MCF 10A (cell line): ENCODE data around the gene CARD9. TPM values are rescaled to one million over a fixed set of nuclear protein-coding genes. Genes with fewer than 3 reads are reported as not detected.

ENCODE experiments used
- BruUV-seq: library from RNA; stranded (reverse); fragments of 400-500 nt; replicated peaks from 2 replicates; lab custom pipeline; 2021; lab: Mats Ljungman, UMichigan
- CTCF ChIA-PET: fragments of 300-600 bp; sonication (Branson Sonifier 250); formaldehyde crosslinking; extraction: SDS; loops from one replicate; lab custom pipeline; 2021; ENCODE audit warnings: antibody characterized with exemption, inconsistent platforms; lab: Yijun Ruan, JAX
- POLR2A ChIA-PET: fragments of 300-600, 350-650 bp; sonication (Branson Sonifier 250); formaldehyde crosslinking; extraction: SDS; loops from one replicate; lab custom pipeline; 2020; ENCODE audit warnings: antibody characterized with exemption, inconsistent platforms; lab: Yijun Ruan, JAX
- DNase-seq: peaks from one replicate; pipeline ENCODE4 v3.0.0-alpha.2; 2018; ENCODE audit not compliant: unreplicated experiment
- H3K27ac Mint-ChIP-seq: one replicate; pipeline ENCODE4 v1.8.0; 2022; ENCODE audit warnings: mild to moderate bottlenecking, low read depth, mixed read lengths; ENCODE audit not compliant: unreplicated experiment
- H3K27me3 Mint-ChIP-seq: one replicate; pipeline ENCODE4 v1.8.0; 2022; ENCODE audit warnings: mixed read lengths; ENCODE audit not compliant: insufficient read depth, unreplicated experiment
- H3K36me3 Mint-ChIP-seq: one replicate; pipeline ENCODE4 v1.8.0; 2022; ENCODE audit warnings: mild to moderate bottlenecking, moderate library complexity, mixed read lengths; ENCODE audit not compliant: insufficient read depth, unreplicated experiment
- H3K4me1 Mint-ChIP-seq: one replicate; pipeline ENCODE4 v1.8.0; 2022; ENCODE audit warnings: mixed read lengths; ENCODE audit not compliant: insufficient read depth, unreplicated experiment
- H3K4me3 Mint-ChIP-seq: one replicate; pipeline ENCODE4 v1.8.0; 2022; ENCODE audit warnings: mild to moderate bottlenecking, moderate library complexity, mixed read lengths; ENCODE audit not compliant: unreplicated experiment
- H3K9me3 Mint-ChIP-seq: one replicate; pipeline ENCODE4 v1.8.0; 2022; ENCODE audit warnings: mixed read lengths; ENCODE audit not compliant: unreplicated experiment
- intact Hi-C: fragments of 100-400 bp; cut with micrococcal nuclease; formaldehyde crosslinking; loops from 2 replicates; pipeline ENCODE4 v1.14.1; 2022
- total RNA-seq: library from RNA; stranded (reverse); gene quantifications from 2 replicates; pipeline ENCODE4 v1.2.3, GENCODE V29; 2022
- TF ChIP-seq, protein P1 (sequence below): fragments of 200-600 bp; IDR thresholded peaks from one replicate; pipeline ENCODE4 v1.8.0; 2022; ENCODE audit warnings: antibody characterized with exemption, mild to moderate bottlenecking; ENCODE audit not compliant: unreplicated experiment

Gene CARD9
- total RNA-seq, 1 experiment from 2014 or later: 0.33 TPM

DNA sequence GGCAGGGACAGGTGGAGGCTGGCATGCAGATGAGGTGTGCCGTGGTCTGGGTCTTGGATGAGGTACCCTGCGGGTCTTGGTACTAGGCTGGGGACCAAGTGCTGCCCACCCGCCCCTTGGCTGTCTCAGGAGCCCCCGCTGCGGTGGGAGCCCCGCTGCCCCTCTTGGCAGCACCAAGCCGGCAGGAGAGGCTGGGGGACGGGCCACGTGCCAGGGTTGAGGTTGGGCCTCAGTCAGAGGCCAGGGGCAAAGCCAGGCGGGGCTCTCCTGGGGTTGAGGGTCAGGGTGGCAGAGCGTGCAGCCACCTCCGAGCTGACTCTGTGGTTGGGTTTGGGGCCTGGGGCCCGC is 2.0 kb downstream of the CARD9 start:
- TF ChIP-seq, protein P1, sequence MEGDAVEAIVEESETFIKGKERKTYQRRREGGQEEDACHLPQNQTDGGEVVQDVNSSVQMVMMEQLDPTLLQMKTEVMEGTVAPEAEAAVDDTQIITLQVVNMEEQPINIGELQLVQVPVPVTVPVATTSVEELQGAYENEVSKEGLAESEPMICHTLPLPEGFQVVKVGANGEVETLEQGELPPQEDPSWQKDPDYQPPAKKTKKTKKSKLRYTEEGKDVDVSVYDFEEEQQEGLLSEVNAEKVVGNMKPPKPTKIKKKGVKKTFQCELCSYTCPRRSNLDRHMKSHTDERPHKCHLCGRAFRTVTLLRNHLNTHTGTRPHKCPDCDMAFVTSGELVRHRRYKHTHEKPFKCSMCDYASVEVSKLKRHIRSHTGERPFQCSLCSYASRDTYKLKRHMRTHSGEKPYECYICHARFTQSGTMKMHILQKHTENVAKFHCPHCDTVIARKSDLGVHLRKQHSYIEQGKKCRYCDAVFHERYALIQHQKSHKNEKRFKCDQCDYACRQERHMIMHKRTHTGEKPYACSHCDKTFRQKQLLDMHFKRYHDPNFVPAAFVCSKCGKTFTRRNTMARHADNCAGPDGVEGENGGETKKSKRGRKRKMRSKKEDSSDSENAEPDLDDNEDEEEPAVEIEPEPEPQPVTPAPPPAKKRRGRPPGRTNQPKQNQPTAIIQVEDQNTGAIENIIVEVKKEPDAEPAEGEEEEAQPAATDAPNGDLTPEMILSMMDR: no peak
- Mint-ChIP-seq H3K36me3 (peaks cover 4% of the 10 kb centered on the region), H3K9me3 (no peaks in the 10 kb centered on the region), H3K27ac (no peak overlapping the region), H3K4me1 (no peaks in the 10 kb centered on the region), H3K4me3 (no peak overlapping the region), H3K27me3 (no peaks in the 10 kb centered on the region)
- intact Hi-C loops: no loop called here
- DNase-seq: no peak
- BruUV-seq: no TSS peak
- ChIA-PET POLR2A (interaction anchor here (0.7 kb wide), 1 partner anchor 21 kb away, joined by 3 read pairs; no protein-coding TSS in a partner anchor), CTCF (no interaction called here)

DNA sequence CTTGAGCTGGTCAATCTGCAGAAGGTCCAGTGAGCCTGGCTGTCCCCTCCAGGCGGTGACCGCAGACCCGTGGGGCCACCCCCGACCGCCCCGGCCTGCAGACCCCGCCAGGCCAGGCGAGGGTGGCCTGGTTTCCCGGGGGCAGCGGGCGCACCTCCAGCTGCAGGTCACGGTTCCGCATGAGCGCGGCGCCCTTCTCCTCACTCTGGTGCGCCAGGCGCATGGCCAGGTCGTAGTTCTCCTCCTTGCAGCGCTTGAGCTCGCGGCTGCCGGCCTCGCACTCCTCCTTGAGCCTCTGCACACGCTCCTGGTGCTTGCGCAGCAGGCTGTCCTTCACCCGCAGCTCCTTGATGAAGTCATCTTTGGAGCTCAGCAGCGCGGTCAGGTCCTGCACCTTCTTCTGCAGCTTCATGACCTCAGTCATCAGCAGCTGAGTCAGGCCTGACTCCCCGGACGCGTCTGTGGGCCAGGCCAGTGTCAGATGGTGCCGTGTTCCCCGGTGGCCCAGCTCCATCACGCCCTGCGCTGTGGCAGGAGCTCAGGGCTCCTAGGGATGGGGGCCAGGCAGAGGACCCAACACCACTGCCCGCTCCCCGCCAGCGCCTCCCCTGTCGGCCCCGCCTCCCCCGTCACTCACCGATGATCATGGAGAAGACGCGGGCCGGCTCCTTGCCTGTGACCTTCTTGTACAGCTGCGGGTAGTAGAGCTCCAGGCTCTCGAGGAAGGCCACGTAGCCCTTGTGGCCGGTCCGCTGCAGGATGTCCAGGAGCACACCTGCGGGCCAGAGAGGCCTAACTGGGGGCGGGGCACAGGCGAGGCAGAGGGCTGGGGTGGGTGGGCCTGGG is 2.6 kb downstream of the CARD9 start:
- Mint-ChIP-seq H3K27ac (no peak overlapping the region), H3K36me3 (peaks cover 4% of the 10 kb centered on the region), H3K4me3 (no peak overlapping the region), H3K27me3 (no peaks in the 10 kb centered on the region), H3K4me1 (no peaks in the 10 kb centered on the region), H3K9me3 (no peaks in the 10 kb centered on the region)
- no peak for DNase-seq
- CTCF ChIA-PET: no interaction called here
- intact Hi-C loops: no loop called here
- TF ChIP-seq, protein P1: no peak
- POLR2A ChIA-PET: no interaction called here
- no TSS peak for BruUV-seq

DNA sequence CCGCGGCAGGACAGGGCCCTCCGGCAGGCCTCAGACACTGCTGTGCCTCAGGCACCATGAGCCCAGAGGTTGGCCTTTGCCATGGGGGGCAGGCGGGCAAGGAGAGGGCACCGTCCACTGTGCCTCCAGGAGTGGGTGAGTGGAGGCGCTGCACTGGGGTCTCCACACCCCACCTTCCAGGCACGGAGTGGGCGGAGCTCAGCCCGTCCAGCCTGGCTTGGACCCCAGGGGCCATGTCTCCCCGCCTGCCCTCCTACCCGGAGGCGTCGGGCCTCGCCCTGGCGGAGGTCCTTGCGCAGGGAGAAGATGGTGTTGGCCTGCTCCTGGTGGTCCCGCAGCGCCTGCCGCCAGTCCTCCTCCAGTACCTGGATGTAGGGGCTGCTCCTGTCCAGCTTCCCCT is 3.4 kb downstream of the CARD9 start:
- Mint-ChIP-seq H3K9me3 (no peaks in the 10 kb centered on the region), H3K36me3 (peaks cover 4% of the 10 kb centered on the region), H3K4me1 (no peaks in the 10 kb centered on the region), H3K27me3 (no peaks in the 10 kb centered on the region), H3K4me3 (no peak overlapping the region), H3K27ac (no peak overlapping the region)
- TF ChIP-seq, protein P1: no peak
- ChIA-PET POLR2A (interaction anchor here (0.7 kb wide), 1 partner anchor 18 kb away, joined by 3 read pairs; no protein-coding TSS in a partner anchor), CTCF (interaction anchor here (0.7 kb wide), 1 partner anchor 401 kb away, joined by 4 read pairs; no protein-coding TSS in a partner anchor)
- intact Hi-C loops: no loop called here
- no TSS peak for BruUV-seq
- no peak for DNase-seq

DNA sequence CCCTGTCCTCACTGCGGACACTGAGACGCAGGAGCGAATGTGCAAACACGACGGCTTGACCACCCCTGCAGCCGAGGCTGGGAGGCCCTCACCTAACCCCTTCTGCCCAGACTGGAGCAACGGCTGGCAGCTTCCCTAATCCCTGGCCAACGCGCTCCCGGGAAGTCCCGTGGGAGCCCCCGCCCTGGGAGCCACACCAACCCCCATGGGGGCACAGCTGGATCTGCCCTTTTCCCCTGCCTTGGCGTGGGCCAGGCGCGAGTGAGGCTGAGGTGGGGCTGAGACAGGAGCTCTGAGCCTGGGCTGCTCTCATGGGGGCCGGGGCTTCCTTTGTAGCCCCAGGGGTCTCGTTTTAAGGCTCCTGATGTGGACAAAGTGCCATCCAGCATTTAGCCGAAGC is 5.3 kb downstream of the CARD9 start:
- POLR2A ChIA-PET: no interaction called here
- no peaks in the 10 kb centered on the region for H3K4me1 Mint-ChIP-seq
- intact Hi-C loops: no loop called here

More for the DNA sequence above, 5.3 kb downstream of the CARD9 start:
- CTCF ChIA-PET: no interaction called here
- no TSS peak for BruUV-seq
- TF ChIP-seq, protein P1: no peak
- Mint-ChIP-seq H3K27me3 (no peaks in the 10 kb centered on the region), H3K27ac (no peak overlapping the region), H3K36me3 (no peaks in the 10 kb centered on the region), H3K9me3 (no peaks in the 10 kb centered on the region), H3K4me3 (no peak overlapping the region)
- DNase-seq: no peak
